Ascending aorta (tissue), 2 donors: ENCODE data around the gene WDR73. TPM values are rescaled to one million over a fixed set of nuclear protein-coding genes. Genes with fewer than 3 reads are reported as not detected.

ENCODE experiments used
- DNase-seq, 2 donors: peaks; one replicate each; pipeline ENCODE4 v3.0.0-alpha.2; 2019; ENCODE audit warnings: low spot score in 2 of 2
- H3K27ac ChIP-seq, 2 donors: fragments of 200-600 bp; sonication (generic); one replicate each; pipeline ENCODE4 v1.5.1; 2016 to 2017; ENCODE audit warnings: mild to moderate bottlenecking in 1 of 2
- H3K27me3 ChIP-seq: fragments of 200-600 bp; sonication (generic); one replicate; pipeline ENCODE4 v1.5.1; 2017
- H3K36me3 ChIP-seq, 2 donors: fragments of 200-600 bp; sonication (generic); one replicate each; pipeline ENCODE4 v1.5.1; 2016
- H3K4me1 ChIP-seq, 2 donors: fragments of 200-600 bp; sonication (generic); one replicate each; pipeline ENCODE4 v1.5.1; 2016 to 2017; ENCODE audit warnings: mild to moderate bottlenecking in 1 of 2
- H3K4me3 ChIP-seq, 2 donors: fragments of 200-600 bp; sonication (generic); one replicate each; pipeline ENCODE4 v1.5.1; 2016 to 2017; ENCODE audit warnings: mild to moderate bottlenecking in 1 of 2
- H3K9me3 ChIP-seq, 2 donors: fragments of 200-600 bp; sonication (generic); one replicate each; pipeline ENCODE4 v1.5.1; 2016
- CTCF ChIP-seq, 3 experiments: fragments of 200-600 bp in 2 of 3; fragments of 450-650 bp in 1 of 3; sonication (generic) in 2 of 3; IDR thresholded peaks; one replicate each; pipeline ENCODE4 v1.5.1; 2016 to 2019; ENCODE audit warnings: antibody characterized with exemption in 3 of 3, mild to moderate bottlenecking in 1 of 3, moderate library complexity in 1 of 3
- intact Hi-C: fragments of 100-400 bp; cut with DNase I; formaldehyde crosslinking; loops from one replicate; pipeline ENCODE4 v1.15.1; 2023
- total RNA-seq: library from RNA; depleted of rRNA; stranded (reverse); fragments of >200 nt; gene quantifications from one replicate; pipeline ENCODE4 v1.1.0, GENCODE V29; 2016

Gene WDR73
- total RNA-seq, 1 donor from 2014 or later: 29.5 TPM

- intact Hi-C loops: no loop called here
- no peak for DNase-seq
- Histone ChIP-seq H3K27me3 (no peaks in the 10 kb centered on the region), H3K4me1 (peaks cover 0 to 13% of the 10 kb centered on the region in 2 donors), H3K27ac (no peak overlapping the region), H3K4me3 (no peak overlapping the region), H3K9me3 (no peaks in the 10 kb centered on the region), H3K36me3 (no peaks in the 10 kb centered on the region)
- no peak for TF ChIP-seq CTCF (IDR thresholded peaks at IDR 0.05)
These were observed 50.3 kb downstream of the WDR73 start for GRCh38 chr15:84603630-84604379.

GRCh38 chr15:84601555-84601838 is 52.6 kb downstream of the WDR73 start:
- H3K36me3 ChIP-seq: no peaks in the 10 kb centered on the region
- H3K27ac ChIP-seq: peak overlapping the region in 1 of 2 donors; percentile 32
- no peaks in the 10 kb centered on the region for H3K9me3 ChIP-seq
- no peak for TF ChIP-seq CTCF (IDR thresholded peaks at IDR 0.05)
- intact Hi-C loops: loop anchor here (2.0 kb wide), 3 partner anchors 53 to 379 kb away; partner anchors contain the start of genes PDE8A, WDR73 and ZNF592
- peak overlapping the region; percentile 85 to 91 for H3K4me3 ChIP-seq
- H3K27me3 ChIP-seq: no peaks in the 10 kb centered on the region
- DNase-seq: no peak
- peaks cover 0 to 13% of the 10 kb centered on the region in 2 donors for H3K4me1 ChIP-seq

- no peaks in the 10 kb centered on the region for H3K27me3 ChIP-seq
- DNase-seq: peak; percentile 90 to 98
- no peaks in the 10 kb centered on the region for H3K9me3 ChIP-seq
- intact Hi-C loops: loop anchor here (1.0 to 2.0 kb wide), 5 partner anchors 30 to 380 kb away; partner anchors contain the start of genes PDE8A, SEC11A, WDR73 and ZNF592
- peak within 1 kb of the TSS; percentile 43 to 72 for H3K27ac ChIP-seq
- no peaks in the 10 kb centered on the region for H3K36me3 ChIP-seq
- H3K4me3 ChIP-seq: peak within 1 kb of the TSS; percentile 85 to 91
- peaks cover 0 to 13% of the 10 kb centered on the region in 2 donors for H3K4me1 ChIP-seq
- TF ChIP-seq CTCF (IDR thresholded peaks at IDR 0.05): no peak
These were observed 53.2 kb downstream of the WDR73 start, which contains the start of gene ZSCAN2 for GRCh38 chr15:84600687-84601554. TSS of gene ZSCAN2 (plus strand) at chr15:84601009. CDS start at chr15:84603928, 2,919 bp downstream.

GRCh38 chr15:84600331-84600686 is 53.8 kb downstream of the WDR73 start:
- Histone ChIP-seq H3K27me3 (no peaks in the 10 kb centered on the region), H3K36me3 (no peaks in the 10 kb centered on the region), H3K9me3 (no peaks in the 10 kb centered on the region), H3K27ac (peak overlapping the region; percentile 43 to 72), H3K4me1 (peaks cover 0 to 13% of the 10 kb centered on the region in 2 donors), H3K4me3 (peak overlapping the region; percentile 85 to 91)
- intact Hi-C loops: loop anchor here (1.0 to 2.0 kb wide), 5 partner anchors 31 to 380 kb away; partner anchors contain the start of genes PDE8A, SEC11A, WDR73 and ZNF592
- TF ChIP-seq CTCF (IDR thresholded peaks at IDR 0.05): no peak
- DNase-seq: peak; percentile 69 to 93

GRCh38 chr15:84599906-84600305 is 54.2 kb downstream of the WDR73 start:
- Histone ChIP-seq H3K9me3 (no peaks in the 10 kb centered on the region), H3K36me3 (no peaks in the 10 kb centered on the region), H3K27ac (no peak overlapping the region), H3K4me3 (peak overlapping the region in 1 of 2 donors; percentile 91), H3K4me1 (peaks cover 0 to 13% of the 10 kb centered on the region in 2 donors), H3K27me3 (no peaks in the 10 kb centered on the region)
- TF ChIP-seq CTCF (IDR thresholded peaks at IDR 0.05): no peak
- intact Hi-C loops: loop anchor here (1.0 to 2.0 kb wide), 5 partner anchors 31 to 381 kb away; partner anchors contain the start of genes PDE8A, SEC11A, WDR73 and ZNF592
- no peak for DNase-seq
